Activated CD4-positive, alpha-beta T cell treated with anti-CD3 and anti-CD28 coated beads for 36 hours (primary cell): Measurements from ENCODE around the gene EFNA5. TPM values are rescaled to one million over a fixed set of nuclear protein-coding genes. Genes with fewer than 3 reads are reported as not detected.

Experiments
- ATAC-seq: fragments of 200-7000 bp; cut with Tn5 transposase; one replicate; pipeline ENCODE4 v1.10.0; 2021; ENCODE audit warnings: mild to moderate bottlenecking, moderate library complexity
- CTCF ChIA-PET: fragments of 350-600 bp; sonication (Branson Sonifier 250); formaldehyde crosslinking; loops from one replicate; lab custom pipeline; 2021; ENCODE audit warnings: antibody characterized with exemption; lab: Charles Lee
- POLR2A ChIA-PET: fragments of 350-600 bp; sonication (Branson Sonifier 250); formaldehyde crosslinking; loops from one replicate; lab custom pipeline; 2021; ENCODE audit warnings: antibody characterized with exemption, inconsistent platforms; lab: Charles Lee
- DNase-seq: peaks from one replicate; pipeline ENCODE4 v3.0.0-alpha.2; 2020
- H3K27ac Mint-ChIP-seq: one replicate; pipeline ENCODE4 v1.8.0; 2021; ENCODE audit warnings: mixed read lengths
- H3K27me3 Mint-ChIP-seq: one replicate; pipeline ENCODE4 v1.8.0; 2021; ENCODE audit warnings: mixed read lengths
- H3K36me3 Mint-ChIP-seq: one replicate; pipeline ENCODE4 v1.8.0; 2021; ENCODE audit warnings: low read depth, mixed read lengths
- H3K4me1 Mint-ChIP-seq: one replicate; pipeline ENCODE4 v1.8.0; 2021; ENCODE audit warnings: mixed read lengths
- H3K4me3 Mint-ChIP-seq: one replicate; pipeline ENCODE4 v1.8.0; 2021; ENCODE audit warnings: mild to moderate bottlenecking, moderate library complexity, mixed read lengths
- H3K9me3 Mint-ChIP-seq: one replicate; pipeline ENCODE4 v1.8.0; 2021; ENCODE audit warnings: low read depth, mixed read lengths
- intact Hi-C, 2 experiments: fragments of 100-400 bp; cut with DNase I in 1 of 2; cut with micrococcal nuclease in 1 of 2; formaldehyde crosslinking; loops; one replicate each; pipeline versions ENCODE4 v1.14.2 to v1.15.1; 2022 to 2024; cut with DNase I, micrococcal nuclease
- total RNA-seq, 2 experiments: library from RNA; stranded (reverse); gene quantifications; one replicate each; pipeline ENCODE4 v1.2.3, GENCODE V29; 2021

EFNA5 gene
- total RNA-seq, 2 experiments from 2014 or later = not detected

- ATAC-seq (no peak), DNase-seq (no peak)
- no peak overlapping the region for H3K27ac Mint-ChIP-seq
- H3K4me1 Mint-ChIP-seq = no peaks in the 10 kb centered on the region
- intact Hi-C loops = no loop called here
- ChIA-PET CTCF (no interaction called here), POLR2A (no interaction called here)
- H3K27me3 Mint-ChIP-seq = peaks cover 14% of the 10 kb centered on the region
- no peaks in the 10 kb centered on the region for H3K9me3 Mint-ChIP-seq
- no peak overlapping the region for H3K4me3 Mint-ChIP-seq
- H3K36me3 Mint-ChIP-seq = no peaks in the 10 kb centered on the region
Observed at GRCh38 chr5:107636068-107636467, 34.7 kb downstream of the EFNA5 start.

GRCh38 chr5:107634981-107635848 lies 35.5 kb downstream of the EFNA5 start:
- Mint-ChIP-seq H3K4me1 (no peaks in the 10 kb centered on the region), H3K27me3 (peaks cover 14% of the 10 kb centered on the region), H3K4me3 (no peak overlapping the region), H3K36me3 (no peaks in the 10 kb centered on the region), H3K9me3 (no peaks in the 10 kb centered on the region), H3K27ac (no peak overlapping the region)
- no peak for DNase-seq
- ATAC-seq = no peak
- intact Hi-C loops = no loop called here
- POLR2A ChIA-PET = no interaction called here
- CTCF ChIA-PET = interaction anchor here (0.7 kb wide), 1 partner anchor 1883 kb away, joined by 3 read pairs; no protein-coding TSS in a partner anchor

GRCh38 chr5:107633171-107633901 lies 37.4 kb downstream of the EFNA5 start:
- intact Hi-C loops = no loop called here
- ChIA-PET POLR2A (no interaction called here), CTCF (interaction anchor here (0.7 kb wide), 1 partner anchor 11 kb away, joined by 3 read pairs; no protein-coding TSS in a partner anchor)
- no peak for ATAC-seq
- Mint-ChIP-seq H3K4me1 (no peaks in the 10 kb centered on the region), H3K27ac (no peak overlapping the region), H3K27me3 (peaks cover 14% of the 10 kb centered on the region), H3K4me3 (no peak overlapping the region), H3K9me3 (no peaks in the 10 kb centered on the region), H3K36me3 (no peaks in the 10 kb centered on the region)
- no peak for DNase-seq

- intact Hi-C loops = no loop called here
- Mint-ChIP-seq H3K27ac (no peak overlapping the region), H3K4me3 (no peak overlapping the region), H3K4me1 (no peaks in the 10 kb centered on the region), H3K36me3 (no peaks in the 10 kb centered on the region), H3K27me3 (peaks cover 11% of the 10 kb centered on the region), H3K9me3 (no peaks in the 10 kb centered on the region)
- ATAC-seq (no peak), DNase-seq (no peak)
- CTCF ChIA-PET = no interaction called here
- POLR2A ChIA-PET = no interaction called here
Observed at GRCh38 chr5:107631805-107632362, 38.9 kb downstream of the EFNA5 start.

- intact Hi-C loops = no loop called here
- no peaks in the 10 kb centered on the region for H3K4me1 Mint-ChIP-seq
- H3K9me3 Mint-ChIP-seq = no peaks in the 10 kb centered on the region
- no peak overlapping the region for H3K4me3 Mint-ChIP-seq
- POLR2A ChIA-PET = no interaction called here
- DNase-seq (no peak), ATAC-seq (no peak)
- no peak overlapping the region for H3K27ac Mint-ChIP-seq
- peaks cover 5% of the 10 kb centered on the region for H3K27me3 Mint-ChIP-seq
- H3K36me3 Mint-ChIP-seq = no peaks in the 10 kb centered on the region
- CTCF ChIA-PET = interaction anchor here (0.7 to 0.8 kb wide), 2 partner anchors 740 to 1384 kb away, joined by 3 read pairs; no protein-coding TSS in a partner anchor
Observed at GRCh38 chr5:107630184-107630583, 40.6 kb downstream of the EFNA5 start.

- Mint-ChIP-seq H3K27me3 (peaks cover 3% of the 10 kb centered on the region), H3K27ac (no peak overlapping the region), H3K4me1 (no peaks in the 10 kb centered on the region), H3K9me3 (no peaks in the 10 kb centered on the region), H3K36me3 (no peaks in the 10 kb centered on the region), H3K4me3 (no peak overlapping the region)
- intact Hi-C loops = no loop called here
- ChIA-PET POLR2A (no interaction called here), CTCF (interaction anchor here (0.7 kb wide), 1 partner anchor 1261 kb away, joined by 3 read pairs; no protein-coding TSS in a partner anchor)
- DNase-seq (no peak), ATAC-seq (no peak)
Observed at GRCh38 chr5:107624235-107624634, 46.5 kb downstream of the EFNA5 start.

- ChIA-PET POLR2A (no interaction called here), CTCF (no interaction called here)
- Mint-ChIP-seq H3K4me1 (no peaks in the 10 kb centered on the region), H3K36me3 (no peaks in the 10 kb centered on the region), H3K9me3 (no peaks in the 10 kb centered on the region), H3K27me3 (peaks cover 3% of the 10 kb centered on the region), H3K4me3 (no peak overlapping the region), H3K27ac (no peak overlapping the region)
- DNase-seq (no peak), ATAC-seq (no peak)
- intact Hi-C loops = no loop called here
Observed at GRCh38 chr5:107621089-107621488, 49.6 kb downstream of the EFNA5 start.

GRCh38 chr5:107619781-107620180 lies 51.0 kb downstream of the EFNA5 start:
- intact Hi-C loops = no loop called here
- H3K9me3 Mint-ChIP-seq = no peaks in the 10 kb centered on the region
- no peaks in the 10 kb centered on the region for H3K36me3 Mint-ChIP-seq
- ATAC-seq = no peak
- ChIA-PET CTCF (interaction anchor here (0.8 kb wide), 1 partner anchor 48 kb away, joined by 3 read pairs; no protein-coding TSS in a partner anchor), POLR2A (interaction anchor here (0.7 kb wide), 1 partner anchor 136 kb away, joined by 3 read pairs; no protein-coding TSS in a partner anchor)
- H3K27ac Mint-ChIP-seq = no peak overlapping the region
- no peaks in the 10 kb centered on the region for H3K4me1 Mint-ChIP-seq
- no peak overlapping the region for H3K4me3 Mint-ChIP-seq
- peaks cover 3% of the 10 kb centered on the region for H3K27me3 Mint-ChIP-seq
- DNase-seq = no peak

- H3K9me3 Mint-ChIP-seq = no peaks in the 10 kb centered on the region
- no peaks in the 10 kb centered on the region for H3K36me3 Mint-ChIP-seq
- H3K27me3 Mint-ChIP-seq = peaks cover 3% of the 10 kb centered on the region
- ATAC-seq (no peak), DNase-seq (no peak)
- POLR2A ChIA-PET = no interaction called here
- CTCF ChIA-PET = interaction anchor here (0.8 kb wide), 1 partner anchor 55 kb away, joined by 3 read pairs; no protein-coding TSS in a partner anchor
- intact Hi-C loops = no loop called here
- no peak overlapping the region for H3K4me3 Mint-ChIP-seq
- no peaks in the 10 kb centered on the region for H3K4me1 Mint-ChIP-seq
- no peak overlapping the region for H3K27ac Mint-ChIP-seq
Observed at GRCh38 chr5:107618242-107618641, 52.5 kb downstream of the EFNA5 start.

GRCh38 chr5:107617052-107617451 lies 53.7 kb downstream of the EFNA5 start:
- POLR2A ChIA-PET = no interaction called here
- intact Hi-C loops = no loop called here
- CTCF ChIA-PET = interaction anchor here (1.1 kb wide), 1 partner anchor 30 kb away, joined by 3 read pairs; no protein-coding TSS in a partner anchor
- Mint-ChIP-seq H3K4me1 (no peaks in the 10 kb centered on the region), H3K4me3 (no peak overlapping the region), H3K27ac (no peak overlapping the region), H3K36me3 (no peaks in the 10 kb centered on the region), H3K27me3 (peaks cover 3% of the 10 kb centered on the region), H3K9me3 (no peaks in the 10 kb centered on the region)
- ATAC-seq (no peak), DNase-seq (no peak)

GRCh38 chr5:107616213-107616612 lies 54.5 kb downstream of the EFNA5 start:
- Mint-ChIP-seq H3K36me3 (no peaks in the 10 kb centered on the region), H3K4me3 (no peak overlapping the region)
- CTCF ChIA-PET = no interaction called here

More at GRCh38 chr5:107616213-107616612, 54.5 kb downstream of the EFNA5 start:
- intact Hi-C loops = no loop called here
- POLR2A ChIA-PET = no interaction called here
- Mint-ChIP-seq H3K9me3 (no peaks in the 10 kb centered on the region), H3K27ac (no peak overlapping the region), H3K4me1 (no peaks in the 10 kb centered on the region), H3K27me3 (peaks cover 3% of the 10 kb centered on the region)
- DNase-seq (no peak), ATAC-seq (no peak)
